Caco-2 (cell line): ENCODE data around the gene GNL2. TPM values are rescaled to one million over a fixed set of nuclear protein-coding genes. Genes with fewer than 3 reads are reported as not detected.

Source experiments
- BruUV-seq: library from RNA; stranded (reverse); fragments of 400-500 nt; replicated peaks from 2 replicates; lab custom pipeline; 2021; lab: Mats Ljungman, UMichigan
- CTCF ChIA-PET: fragments of 300-600 bp; sonication (Branson Sonifier 250); formaldehyde crosslinking; loops from one replicate; lab custom pipeline; 2022; ENCODE audit warnings: antibody characterized with exemption; lab: Charles Lee
- POLR2A ChIA-PET: fragments of 300-600 bp; sonication (Branson Sonifier 250); formaldehyde crosslinking; loops from one replicate; lab custom pipeline; 2022; ENCODE audit warnings: antibody characterized with exemption; lab: Charles Lee
- DNase-seq, 2 experiments: peaks; one replicate each; pipeline versions ENCODE4 v3.0.0 to v3.0.0-alpha.2; 2020 to 2022
- H3K27me3 ChIP-seq: replicated peaks from 2 replicates; pipeline ENCODE4 v1.6.0; 2011; ENCODE audit warnings: low read length; ENCODE audit not compliant: control insufficient read depth, insufficient read depth
- H3K36me3 ChIP-seq: 2 replicates; pipeline ENCODE4 v1.5.1; 2011; ENCODE audit warnings: low read length; ENCODE audit not compliant: control insufficient read depth, insufficient read depth
- H3K4me1 ChIP-seq: fragments of 250-450 bp; sonication (Bioruptor Pico); 2 replicates; pipeline ENCODE4 v1.5.1; 2020; ENCODE audit warnings: mild to moderate bottlenecking
- H3K4me3 ChIP-seq: 2 replicates; pipeline ENCODE4 v1.5.1; 2011; ENCODE audit warnings: low read depth, mild to moderate bottlenecking, control low read depth, low read length
- H3K9me3 ChIP-seq: fragments of 250-450 bp; sonication (Bioruptor Pico); 2 replicates; pipeline ENCODE4 v1.5.1; 2020; ENCODE audit warnings: mild to moderate bottlenecking, moderate library complexity
- H3K27ac Mint-ChIP-seq: one replicate; pipeline ENCODE4 v1.8.0; 2022; ENCODE audit warnings: mixed read lengths; ENCODE audit not compliant: unreplicated experiment
- H3K27me3 Mint-ChIP-seq: one replicate; pipeline ENCODE4 v1.8.0; 2022; ENCODE audit warnings: mixed read lengths; ENCODE audit not compliant: insufficient read depth, unreplicated experiment
- H3K36me3 Mint-ChIP-seq: one replicate; pipeline ENCODE4 v1.8.0; 2022; ENCODE audit warnings: mild to moderate bottlenecking, mixed read lengths; ENCODE audit not compliant: insufficient read depth, unreplicated experiment
- H3K4me1 Mint-ChIP-seq: one replicate; pipeline ENCODE4 v1.8.0; 2022; ENCODE audit warnings: low read depth, mixed read lengths; ENCODE audit not compliant: unreplicated experiment
- H3K4me3 Mint-ChIP-seq: one replicate; pipeline ENCODE4 v1.8.0; 2022; ENCODE audit warnings: mild to moderate bottlenecking, moderate library complexity, mixed read lengths; ENCODE audit not compliant: unreplicated experiment
- H3K9me3 Mint-ChIP-seq: one replicate; pipeline ENCODE4 v1.8.0; 2022; ENCODE audit warnings: mixed read lengths; ENCODE audit not compliant: unreplicated experiment
- CTCF ChIP-seq, 2 experiments: fragments of 200-600 bp in 1 of 2; IDR thresholded peaks; 1 replicate in 1 of 2; 2 replicates in 1 of 2; pipeline versions ENCODE4 v1.5.1 to v1.8.0; 2011 to 2022; ENCODE audit warnings: antibody characterized with exemption in 1 of 2, control low read depth in 1 of 2, inconsistent platforms in 1 of 2, low read depth in 1 of 2, low read length in 1 of 2, mild to moderate bottlenecking in 1 of 2, moderate library complexity in 1 of 2; ENCODE audit not compliant: insufficient read depth in 1 of 2, severe bottlenecking in 1 of 2, unreplicated experiment in 1 of 2
- intact Hi-C: fragments of 100-400 bp; cut with micrococcal nuclease; formaldehyde crosslinking; loops from one replicate; pipeline ENCODE4 v1.10.0; 2022; ENCODE audit not compliant: unreplicated experiment
- total RNA-seq: library from RNA; stranded (reverse); gene quantifications from 2 replicates; pipeline ENCODE4 v1.2.3, GENCODE V29; 2022

The GNL2 gene
- total RNA-seq, 1 experiment from 2014 or later: 51.6 TPM

- Histone ChIP-seq H3K27me3 (no peaks in the 10 kb centered on the region), H3K4me1 (no peaks in the 10 kb centered on the region), H3K4me3 (no peak overlapping the region), H3K36me3 (no peaks in the 10 kb centered on the region), H3K9me3 (no peaks in the 10 kb centered on the region)
- H3K27me3 Mint-ChIP-seq: peaks cover 12% of the 10 kb centered on the region
- H3K27ac Mint-ChIP-seq: no peak overlapping the region
- BruUV-seq: no TSS peak
- intact Hi-C loops: no loop called here
- H3K4me1 Mint-ChIP-seq: peaks cover under 1% of the 10 kb centered on the region
- POLR2A ChIA-PET: no interaction called here
- no peaks in the 10 kb centered on the region for H3K36me3 Mint-ChIP-seq
- no peaks in the 10 kb centered on the region for H3K9me3 Mint-ChIP-seq
- no peak for DNase-seq
- CTCF ChIA-PET: no interaction called here
- no peak for TF ChIP-seq CTCF (IDR thresholded peaks at IDR 0.05; ENCODE audit: insufficient read depth in 1 of 2, low read depth in 1 of 2, low read length in 1 of 2, severe bottlenecking in 1 of 2, unreplicated experiment in 1 of 2)
- no peak overlapping the region for H3K4me3 Mint-ChIP-seq
Observed at GRCh38 chr1:37609994-37610393, 14.3 kb upstream of the GNL2 start.

GRCh38 chr1:37609002-37609401 is 13.3 kb upstream of the GNL2 start:
- no peaks in the 10 kb centered on the region for H3K27me3 ChIP-seq
- intact Hi-C loops: no loop called here
- H3K9me3 Mint-ChIP-seq: no peaks in the 10 kb centered on the region
- H3K27ac Mint-ChIP-seq: no peak overlapping the region
- no peak overlapping the region for H3K4me3 ChIP-seq
- H3K4me1 ChIP-seq: no peaks in the 10 kb centered on the region
- TF ChIP-seq CTCF (IDR thresholded peaks at IDR 0.05; ENCODE audit: insufficient read depth in 1 of 2, low read depth in 1 of 2, low read length in 1 of 2, severe bottlenecking in 1 of 2, unreplicated experiment in 1 of 2): no peak
- no peaks in the 10 kb centered on the region for H3K36me3 ChIP-seq
- no peaks in the 10 kb centered on the region for H3K9me3 ChIP-seq
- no peaks in the 10 kb centered on the region for H3K36me3 Mint-ChIP-seq
- no peak for DNase-seq
- peaks cover 6% of the 10 kb centered on the region for H3K4me1 Mint-ChIP-seq
- no peak overlapping the region for H3K4me3 Mint-ChIP-seq
- BruUV-seq: no TSS peak
- ChIA-PET POLR2A (no interaction called here), CTCF (no interaction called here)
- H3K27me3 Mint-ChIP-seq: peaks cover 8% of the 10 kb centered on the region

DNA sequence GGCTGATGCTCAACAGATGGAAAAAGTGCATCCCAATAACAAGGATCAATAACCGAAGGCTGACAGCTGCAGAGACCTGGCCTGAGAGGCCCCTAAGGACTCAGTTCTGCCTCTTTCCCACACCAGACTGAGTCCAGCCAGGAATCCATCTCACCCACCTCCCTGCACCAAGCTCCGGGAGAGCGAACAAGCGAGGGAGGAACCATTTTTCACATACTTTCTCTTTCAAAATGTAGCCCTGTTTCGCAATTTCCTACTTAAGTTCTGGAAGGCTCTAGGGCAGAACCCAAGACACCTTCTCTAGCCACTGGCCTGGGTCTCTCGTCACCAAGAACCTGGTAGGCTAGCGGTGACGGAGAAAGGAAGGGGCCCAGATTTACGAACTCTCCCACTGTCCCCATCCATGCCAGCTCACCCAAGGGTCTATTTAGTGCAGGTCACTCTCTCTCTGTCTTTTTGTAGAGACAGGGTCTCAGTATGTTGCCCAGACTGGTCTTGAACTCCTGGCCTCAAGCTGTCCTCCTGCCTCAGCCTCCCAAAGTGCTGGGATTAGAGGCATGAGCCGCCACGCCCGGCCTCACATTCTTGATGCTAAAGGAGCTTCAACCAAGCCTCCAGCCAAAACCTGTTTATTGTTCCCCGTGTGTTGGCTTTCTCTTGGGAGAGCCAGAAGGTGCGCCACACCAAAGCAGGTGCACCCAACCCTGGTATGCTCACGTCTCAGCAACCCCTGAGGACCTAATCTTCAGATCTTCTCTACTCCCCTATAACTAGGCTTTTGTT is 10.9 kb upstream of the GNL2 start:
- TF ChIP-seq CTCF (IDR thresholded peaks at IDR 0.05; ENCODE audit: insufficient read depth in 1 of 2, low read depth in 1 of 2, low read length in 1 of 2, severe bottlenecking in 1 of 2, unreplicated experiment in 1 of 2): no peak
- no peaks in the 10 kb centered on the region for H3K9me3 ChIP-seq
- no peak overlapping the region for H3K4me3 ChIP-seq
- DNase-seq: no peak
- no peaks in the 10 kb centered on the region for H3K36me3 ChIP-seq
- Mint-ChIP-seq H3K27me3 (no peaks in the 10 kb centered on the region), H3K9me3 (no peaks in the 10 kb centered on the region), H3K27ac (no peak overlapping the region), H3K36me3 (no peaks in the 10 kb centered on the region), H3K4me1 (peaks cover 6% of the 10 kb centered on the region), H3K4me3 (no peak overlapping the region)
- CTCF ChIA-PET: no interaction called here
- POLR2A ChIA-PET: interaction anchor here (0.9 kb wide), 1 partner anchor 9 kb away, joined by 5 read pairs; no protein-coding TSS in a partner anchor
- H3K4me1 ChIP-seq: no peaks in the 10 kb centered on the region
- no peaks in the 10 kb centered on the region for H3K27me3 ChIP-seq
- intact Hi-C loops: no loop called here
- no TSS peak for BruUV-seq
